GM10248 (cell line): ENCODE measurements around the gene USP24.

Experiments used
- CTCF ChIA-PET: fragments of 300-600 bp; sonication (Branson Sonifier 250); formaldehyde crosslinking; extraction: SDS; loops from one replicate; lab custom pipeline; 2021; ENCODE audit warnings: antibody characterized with exemption; lab: Yijun Ruan, JAX
- POLR2A ChIA-PET: fragments of 350-650 bp; sonication (Branson Sonifier 250); formaldehyde crosslinking; extraction: SDS; loops from one replicate; lab custom pipeline; 2020; ENCODE audit warnings: antibody characterized with exemption; lab: Yijun Ruan, JAX
- DNase-seq: peaks from one replicate; pipeline ENCODE4 v3.0.0; 2012; ENCODE audit errors: extremely low spot score
- TF ChIP-seq, protein P1 (sequence below): IDR thresholded peaks from 2 replicates; pipeline ENCODE4 v1.5.1; 2012; ENCODE audit warnings: mild to moderate bottlenecking, low read depth; ENCODE audit errors: extremely low read depth, missing control alignments, control extremely low read depth

The USP24 gene

DNA sequence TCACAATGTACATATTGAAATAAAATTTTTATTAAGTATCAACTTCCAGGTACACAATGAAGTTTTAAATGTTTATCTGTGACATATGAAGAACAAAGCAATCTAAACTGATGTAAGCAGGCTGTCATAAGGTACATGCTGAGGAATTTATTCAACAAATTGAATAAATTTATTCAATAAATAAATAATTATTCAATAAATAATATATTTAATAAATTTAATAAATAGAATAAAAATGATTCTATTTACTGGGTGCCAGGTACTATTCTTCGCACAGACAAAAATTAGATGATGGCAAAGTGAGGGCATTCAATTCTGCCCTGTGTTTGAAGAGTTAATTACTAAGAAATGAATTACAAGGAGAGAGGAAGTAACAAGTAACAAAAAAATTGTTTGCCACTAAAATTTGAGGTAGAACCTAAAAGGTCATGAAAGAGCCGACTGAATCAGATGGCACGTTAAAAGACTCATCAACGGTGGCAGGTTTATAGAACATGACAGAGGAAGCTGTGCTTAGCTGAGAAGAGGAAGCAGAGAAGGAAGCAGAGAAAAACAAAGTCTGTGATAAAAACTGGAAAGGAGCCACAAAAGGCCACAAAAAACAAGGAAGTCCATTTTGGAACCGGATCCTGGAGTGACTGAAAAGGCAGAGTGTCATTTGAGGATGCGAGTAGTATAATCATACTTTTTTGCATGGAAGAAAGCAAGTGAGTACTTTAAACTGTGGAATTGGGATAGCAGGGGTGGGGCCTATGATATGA lies 2.2 kb upstream of the USP24 start:
- CTCF ChIA-PET, result no interaction called here
- no peak for DNase-seq
- POLR2A ChIA-PET, result no interaction called here
- TF ChIP-seq, protein P1, sequence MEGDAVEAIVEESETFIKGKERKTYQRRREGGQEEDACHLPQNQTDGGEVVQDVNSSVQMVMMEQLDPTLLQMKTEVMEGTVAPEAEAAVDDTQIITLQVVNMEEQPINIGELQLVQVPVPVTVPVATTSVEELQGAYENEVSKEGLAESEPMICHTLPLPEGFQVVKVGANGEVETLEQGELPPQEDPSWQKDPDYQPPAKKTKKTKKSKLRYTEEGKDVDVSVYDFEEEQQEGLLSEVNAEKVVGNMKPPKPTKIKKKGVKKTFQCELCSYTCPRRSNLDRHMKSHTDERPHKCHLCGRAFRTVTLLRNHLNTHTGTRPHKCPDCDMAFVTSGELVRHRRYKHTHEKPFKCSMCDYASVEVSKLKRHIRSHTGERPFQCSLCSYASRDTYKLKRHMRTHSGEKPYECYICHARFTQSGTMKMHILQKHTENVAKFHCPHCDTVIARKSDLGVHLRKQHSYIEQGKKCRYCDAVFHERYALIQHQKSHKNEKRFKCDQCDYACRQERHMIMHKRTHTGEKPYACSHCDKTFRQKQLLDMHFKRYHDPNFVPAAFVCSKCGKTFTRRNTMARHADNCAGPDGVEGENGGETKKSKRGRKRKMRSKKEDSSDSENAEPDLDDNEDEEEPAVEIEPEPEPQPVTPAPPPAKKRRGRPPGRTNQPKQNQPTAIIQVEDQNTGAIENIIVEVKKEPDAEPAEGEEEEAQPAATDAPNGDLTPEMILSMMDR, result no peak

DNA sequence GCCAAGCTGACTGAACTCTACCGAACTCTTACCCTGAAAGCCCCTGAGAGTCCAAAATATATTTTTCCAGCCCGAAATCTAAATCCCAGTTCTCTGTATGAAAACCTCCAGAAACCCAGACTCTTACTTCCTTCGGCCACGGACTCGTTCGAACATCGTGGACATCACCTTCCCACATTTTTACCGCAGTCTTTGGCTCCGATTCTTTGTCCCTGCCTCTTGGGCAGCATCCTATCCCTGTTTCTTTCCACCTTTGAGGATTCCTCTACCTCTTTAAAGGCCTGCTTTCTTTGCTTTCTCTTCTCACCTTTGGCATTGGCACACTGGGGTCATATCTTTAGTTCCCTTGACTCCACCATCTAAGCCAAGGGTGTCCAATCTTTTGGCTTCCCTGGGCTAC lies 932 bp upstream of the USP24 start:
- POLR2A ChIA-PET, result no interaction called here
- TF ChIP-seq, protein P1, result no peak
- no peak for DNase-seq
- CTCF ChIA-PET, result interaction anchor here (0.7 kb wide), 1 partner anchor 16 kb away, joined by 3 read pairs; no protein-coding TSS in a partner anchor

DNA sequence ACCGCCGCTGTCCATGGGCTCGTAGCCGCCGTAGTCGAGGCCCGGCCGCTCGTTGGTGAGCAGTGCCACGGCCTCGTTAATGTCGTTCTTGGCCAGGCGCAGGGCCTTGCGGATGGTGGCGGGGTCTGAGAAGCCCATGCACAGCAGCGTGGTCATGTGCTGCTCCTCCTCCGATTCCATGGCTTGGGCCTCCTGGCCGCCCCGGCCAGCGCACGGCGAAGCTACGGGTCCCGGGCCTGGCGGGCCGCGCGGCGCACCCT lies 300 bp downstream of the USP24 start:
- TF ChIP-seq, protein P1, result no peak
- ChIA-PET POLR2A (no interaction called here), CTCF (no interaction called here)
- no peak for DNase-seq

DNA sequence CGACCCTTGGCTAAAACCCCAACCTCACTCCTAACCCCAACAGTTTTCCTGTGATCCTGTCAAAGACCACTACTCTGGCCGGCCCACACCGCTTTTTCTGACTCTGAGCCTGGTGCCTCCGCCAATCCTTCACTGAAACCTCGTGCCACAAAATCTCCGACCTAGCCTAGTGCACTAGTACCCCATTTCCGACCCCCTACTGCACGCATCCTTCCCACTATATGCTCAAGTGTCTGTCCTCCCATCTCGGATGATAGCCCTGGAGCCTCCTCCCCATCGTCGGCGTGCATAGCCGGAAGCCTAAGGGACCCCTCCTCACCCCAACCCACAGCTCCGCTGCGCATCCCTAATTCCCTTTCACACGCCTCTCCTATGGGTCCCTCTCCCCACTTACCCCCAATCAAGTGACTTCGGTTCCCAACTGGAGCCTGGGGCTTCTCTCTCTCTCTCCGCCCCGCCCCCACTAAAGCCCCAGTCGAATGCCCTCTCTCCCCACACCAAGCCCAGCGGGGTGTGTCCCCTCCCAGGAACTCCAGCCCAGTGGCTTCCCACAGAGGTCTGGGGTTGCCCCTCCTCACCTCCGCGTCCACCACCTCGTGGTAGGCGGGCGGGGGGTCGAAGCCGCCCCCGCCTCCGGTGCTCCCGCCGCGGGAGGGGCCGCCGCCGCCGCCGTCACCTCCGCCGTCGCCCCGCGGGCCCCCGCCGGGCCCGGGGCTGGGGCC lies 791 bp downstream of the USP24 start:
- POLR2A ChIA-PET, result no interaction called here
- peak; percentile 55 for DNase-seq
- TF ChIP-seq, protein P1, result no peak
- CTCF ChIA-PET, result no interaction called here

DNA sequence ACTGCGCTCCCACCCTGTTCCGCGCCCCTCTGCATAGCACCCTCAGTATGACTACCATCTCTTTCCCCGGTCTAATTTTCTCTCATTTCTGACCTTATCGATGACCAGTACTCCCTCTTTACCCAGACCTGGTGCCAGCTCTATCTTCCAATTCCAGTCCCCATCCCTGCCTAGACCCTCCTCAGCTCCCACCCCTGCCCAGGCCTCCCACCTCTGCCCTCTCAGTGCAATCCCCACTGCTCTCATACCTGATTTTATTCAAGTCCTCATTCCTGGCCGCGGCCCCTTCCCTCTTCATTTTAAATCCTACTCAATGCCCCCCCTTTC lies 1.3 kb downstream of the USP24 start:
- TF ChIP-seq, protein P1, result no peak
- POLR2A ChIA-PET, result no interaction called here
- CTCF ChIA-PET, result interaction anchor here (1.8 to 2.1 kb wide), 2 partner anchors 19 to 63 kb away, joined by 9 to 13 read pairs; no protein-coding TSS in a partner anchor
- no peak for DNase-seq

DNA sequence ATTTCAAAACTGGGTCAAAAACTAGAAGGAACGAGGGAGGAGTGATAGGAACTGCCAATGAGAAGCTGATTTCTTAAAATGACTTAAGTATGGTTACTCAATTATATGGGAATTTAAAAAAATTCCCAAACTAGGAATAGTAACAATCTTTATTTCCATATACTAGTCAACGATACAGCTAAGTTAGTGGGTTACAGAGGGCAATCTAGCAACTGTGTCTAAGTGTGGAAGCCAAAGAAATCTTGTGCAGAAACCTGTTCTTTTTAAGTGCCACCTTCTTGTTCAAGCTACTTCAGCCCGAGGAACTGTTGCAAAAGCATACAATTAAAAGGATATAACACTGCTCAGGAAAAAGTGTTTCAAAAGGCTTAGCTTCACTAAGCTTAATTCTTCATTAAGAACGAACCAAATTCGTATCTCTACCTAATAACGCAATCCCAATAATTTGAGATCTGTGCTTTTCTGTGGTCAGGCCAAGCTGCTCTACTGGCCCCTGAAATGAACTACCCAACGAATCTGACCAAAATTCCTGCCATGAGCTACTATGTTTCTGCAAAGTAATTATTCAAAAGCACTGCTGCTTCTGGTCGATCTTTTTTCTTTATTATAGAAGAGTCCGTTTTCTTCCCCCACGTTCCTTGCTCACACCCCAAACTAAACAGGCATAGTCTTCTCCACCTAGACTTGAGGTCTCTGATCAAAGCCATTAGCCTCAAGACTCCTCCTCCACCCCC lies 1.8 kb downstream of the USP24 start:
- TF ChIP-seq, protein P1, result no peak
- ChIA-PET CTCF (interaction anchor here (0.7 to 2.1 kb wide), 5 partner anchors 18 to 125 kb away, joined by 3 to 13 read pairs (median 3); no protein-coding TSS in a partner anchor), POLR2A (no interaction called here)
- DNase-seq, result peak; percentile 29
